Glomerular endothelial cell (primary cell): ENCODE results near the gene IDS. TPM values are rescaled to one million over a fixed set of nuclear protein-coding genes. Genes with fewer than 3 reads are reported as not detected.
"Not testable (repeated sequence)": the region's sequence is repeated elsewhere in the genome, so short reads cannot be mapped to it uniquely, and the experiment has no call there.

Experiments used
- DNase-seq: peaks from one replicate; pipeline ENCODE4 v3.0.0-alpha.2; 2011; ENCODE audit warnings: low read depth, low spot score; ENCODE audit errors: extremely low read depth
- total RNA-seq: library from RNA; depleted of rRNA; stranded (reverse); fragments of >200 nt; gene quantifications from 2 replicates; pipeline ENCODE4 v1.2.3, GENCODE V29; 2015

The IDS gene
- total RNA-seq = 46.6 and 68.8 TPM in 2 replicates

GRCh38 chrX:149504915-149505651 lies at the start of gene IDS:
Gene IDS, minus strand, starts transcription at chrX:149505306. Its CDS starts 169 bp downstream, at chrX:149505137.
- DNase-seq = no peak

GRCh38 chrX:149551939-149552248 lies 46.8 kb upstream of the IDS start:
- DNase-seq = not testable (repeated sequence)

GRCh38 chrX:149551245-149551938 lies 46.3 kb upstream of the IDS start:
- DNase-seq = not testable (repeated sequence)

GRCh38 chrX:149550454-149550853 lies 45.3 kb upstream of the IDS start:
- not testable (repeated sequence) for DNase-seq

- not testable (repeated sequence) for DNase-seq
Observed at GRCh38 chrX:149549701-149550100, 44.6 kb upstream of the IDS start, which contains the start of gene HSFX3. Gene HSFX3, minus strand, starts transcription at chrX:149549924. Its CDS starts 72 bp downstream, at chrX:149549852.

GRCh38 chrX:149547782-149548181 lies 42.7 kb upstream of the IDS start:
- not testable (repeated sequence) for DNase-seq

- DNase-seq = not testable (repeated sequence)
Observed at GRCh38 chrX:149546962-149547361, 41.9 kb upstream of the IDS start.

GRCh38 chrX:149545545-149546543 lies 40.7 kb upstream of the IDS start:
- not testable (repeated sequence) for DNase-seq

GRCh38 chrX:149541521-149542047 lies 36.5 kb upstream of the IDS start:
- no peak for DNase-seq

GRCh38 chrX:149540621-149541520 lies 35.8 kb upstream of the IDS start, which contains the start of gene EOLA1:
Gene EOLA1, plus strand, starts transcription at chrX:149541012. Its CDS starts 4,619 bp downstream, at chrX:149545631.
- no peak for DNase-seq

- DNase-seq = no peak
Observed at GRCh38 chrX:149540131-149540620, 35.1 kb upstream of the IDS start.

- no peak for DNase-seq
Observed at GRCh38 chrX:149539283-149540130, 34.4 kb upstream of the IDS start.

- DNase-seq = not testable (repeated sequence)
Observed at GRCh38 chrX:149537474-149537873, 32.4 kb upstream of the IDS start.

- DNase-seq = not testable (repeated sequence)
Observed at GRCh38 chrX:149534926-149535602, 30.0 kb upstream of the IDS start.

- not testable (repeated sequence) for DNase-seq
Observed at GRCh38 chrX:149533999-149534398, 28.9 kb upstream of the IDS start.

- DNase-seq = not testable (repeated sequence)
Observed at GRCh38 chrX:149532868-149533267, 27.8 kb upstream of the IDS start.

GRCh38 chrX:149531599-149531998 lies 26.5 kb upstream of the IDS start:
- no peak for DNase-seq

- DNase-seq = no peak
Observed at GRCh38 chrX:149528381-149528780, 23.3 kb upstream of the IDS start.
